Activated T-cell treated with anti-CD3 and anti-CD28 coated beads, Interleukin-2, amount 50 U/mL, for 4 hours (primary cell): ENCODE results near the gene COPE. TPM values are rescaled to one million over a fixed set of nuclear protein-coding genes. Genes with fewer than 3 reads are reported as not detected.

Source experiments
- ATAC-seq, 2 donors: fragments of 200-7000 bp; cut with Tn5 transposase; one replicate each; pipeline ENCODE4 v1.10.0; 2021
- DNase-seq: peaks from one replicate; pipeline ENCODE4 v3.0.0-alpha.2; 2020
- H3K27me3 Mint-ChIP-seq: one replicate; pipeline ENCODE4 v1.8.0; 2021; ENCODE audit warnings: low read depth, mixed read lengths
- H3K36me3 Mint-ChIP-seq: one replicate; pipeline ENCODE4 v1.8.0; 2022; ENCODE audit warnings: mixed read lengths; ENCODE audit not compliant: insufficient read depth
- H3K4me1 Mint-ChIP-seq: one replicate; pipeline ENCODE4 v1.8.0; 2021; ENCODE audit warnings: low read depth, mixed read lengths
- H3K4me3 Mint-ChIP-seq: one replicate; pipeline ENCODE4 v1.8.0; 2021; ENCODE audit warnings: mild to moderate bottlenecking, moderate library complexity, mixed read lengths
- H3K9me3 Mint-ChIP-seq: one replicate; pipeline ENCODE4 v1.8.0; 2021; ENCODE audit warnings: mixed read lengths
- total RNA-seq, 3 donors: library from RNA; stranded (reverse); gene quantifications; one replicate each; pipeline ENCODE4 v1.2.1, GENCODE V29; 2021

The COPE gene
- total RNA-seq, 3 donors from 2014 or later = 258 to 293 (median 270) TPM

GRCh38 chr19:18878858-18879578, 40.2 kb downstream of the COPE start:
- Mint-ChIP-seq H3K4me3 (no peak overlapping the region), H3K9me3 (no peaks in the 10 kb centered on the region), H3K27me3 (peaks cover 2% of the 10 kb centered on the region), H3K36me3 (no peaks in the 10 kb centered on the region), H3K4me1 (no peaks in the 10 kb centered on the region)
- DNase-seq (no peak), ATAC-seq (no peak)

- Mint-ChIP-seq H3K36me3 (no peaks in the 10 kb centered on the region), H3K27me3 (peaks cover under 1% of the 10 kb centered on the region), H3K4me3 (no peak overlapping the region), H3K4me1 (no peaks in the 10 kb centered on the region), H3K9me3 (no peaks in the 10 kb centered on the region)
- ATAC-seq (no peak), DNase-seq (no peak)
These were observed 41.0 kb downstream of the COPE start for GRCh38 chr19:18878058-18878797.

- Mint-ChIP-seq H3K9me3 (no peaks in the 10 kb centered on the region), H3K4me1 (peaks cover 2% of the 10 kb centered on the region), H3K36me3 (no peaks in the 10 kb centered on the region), H3K4me3 (no peak overlapping the region), H3K27me3 (no peaks in the 10 kb centered on the region)
- no peak for ATAC-seq
- DNase-seq = no peak
These were observed 42.3 kb downstream of the COPE start for GRCh38 chr19:18876865-18877264.

GRCh38 chr19:18875726-18876125, 43.5 kb downstream of the COPE start:
- ATAC-seq (no peak), DNase-seq (no peak)
- Mint-ChIP-seq H3K4me1 (peaks cover 9% of the 10 kb centered on the region), H3K36me3 (peaks cover 3% of the 10 kb centered on the region), H3K4me3 (no peak overlapping the region), H3K9me3 (no peaks in the 10 kb centered on the region), H3K27me3 (peaks cover 2% of the 10 kb centered on the region)

- Mint-ChIP-seq H3K36me3 (peaks cover 14% of the 10 kb centered on the region), H3K4me1 (peaks cover 9% of the 10 kb centered on the region), H3K27me3 (peaks cover 2% of the 10 kb centered on the region), H3K9me3 (no peaks in the 10 kb centered on the region), H3K4me3 (no peak overlapping the region)
- DNase-seq = no peak
- ATAC-seq = no peak
These were observed 47.6 kb downstream of the COPE start for GRCh38 chr19:18871543-18871942.

DNA sequence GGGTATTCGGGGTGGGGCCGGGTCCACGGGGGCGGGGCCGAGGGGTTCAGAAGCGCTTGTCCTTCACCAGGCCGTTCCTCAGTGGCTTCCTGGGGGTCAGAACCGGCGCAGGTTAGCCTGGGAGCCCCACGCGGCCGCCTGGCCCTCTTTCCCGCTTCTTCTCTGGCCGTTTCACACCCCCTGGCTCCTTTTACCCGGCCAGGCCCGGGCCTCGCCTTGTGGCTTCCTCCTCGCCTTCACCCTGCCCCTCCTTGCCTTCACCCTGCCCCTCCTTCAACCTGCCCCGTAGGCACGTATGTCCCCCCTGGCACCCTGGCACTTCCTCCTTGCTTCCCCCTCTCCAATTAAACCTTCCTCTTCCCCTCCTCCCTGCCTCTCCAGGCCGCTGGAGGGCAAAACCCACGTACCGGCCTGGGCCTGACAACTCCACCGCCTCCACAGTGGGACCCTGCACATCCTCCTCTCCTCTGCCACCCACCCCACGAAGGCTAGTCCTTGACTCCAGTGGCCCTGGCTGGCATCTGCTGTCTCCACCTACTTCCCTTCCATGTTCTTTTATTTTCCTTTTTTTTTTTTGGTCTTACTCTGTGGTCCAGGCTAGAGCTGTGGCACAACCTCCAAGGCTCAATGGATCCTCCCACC, 48.5 kb downstream of the COPE start:
- ATAC-seq = no peak
- Mint-ChIP-seq H3K36me3 (peaks cover 21% of the 10 kb centered on the region), H3K4me1 (peaks cover 9% of the 10 kb centered on the region)

DNA sequence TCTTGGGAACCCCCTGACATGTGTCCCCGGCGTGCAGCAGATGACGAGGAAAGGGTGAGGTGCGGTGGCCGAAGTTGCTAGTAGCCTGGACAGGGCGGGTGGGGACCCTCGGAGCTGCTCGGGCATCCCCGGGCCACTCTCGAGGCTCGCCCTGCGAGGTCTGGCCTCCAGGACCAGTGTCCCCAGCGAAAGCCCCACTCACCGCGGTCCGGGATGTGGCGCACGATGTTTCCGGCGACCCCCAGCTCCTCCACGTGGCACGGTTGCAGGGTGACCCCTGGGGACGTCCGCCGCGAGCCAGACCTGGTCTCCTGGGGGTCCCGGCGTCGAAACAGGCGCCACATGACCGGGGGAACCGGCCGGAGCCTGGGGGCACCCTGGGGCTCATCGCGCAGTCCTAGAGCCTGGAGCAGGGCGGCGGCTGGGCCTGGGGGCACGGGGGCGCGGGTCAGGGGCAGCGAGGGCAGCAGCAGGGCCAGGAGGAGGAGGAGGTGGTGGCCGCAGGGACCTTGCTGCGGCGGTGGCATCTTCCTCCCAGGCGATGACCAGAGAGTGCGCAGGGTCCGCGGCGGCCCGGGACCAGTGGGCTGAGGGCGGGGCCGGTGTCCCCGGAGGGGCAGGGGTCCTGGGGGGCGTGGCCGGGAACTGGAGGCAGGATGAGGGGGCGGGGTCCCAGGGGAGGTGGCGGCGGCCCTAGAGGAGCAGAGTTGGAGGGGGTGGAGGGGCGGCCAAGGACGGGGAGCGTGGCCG, 49.2 kb downstream of the COPE start:
- H3K36me3 Mint-ChIP-seq = peaks cover 21% of the 10 kb centered on the region
- DNase-seq (no peak), ATAC-seq (no peak)
- no peak overlapping the region for H3K4me3 Mint-ChIP-seq
- H3K9me3 Mint-ChIP-seq = no peaks in the 10 kb centered on the region
- H3K27me3 Mint-ChIP-seq = peaks cover 2% of the 10 kb centered on the region
- peaks cover 9% of the 10 kb centered on the region for H3K4me1 Mint-ChIP-seq

More for the DNA sequence above, 48.5 kb downstream of the COPE start:
- H3K9me3 Mint-ChIP-seq = no peaks in the 10 kb centered on the region
- H3K27me3 Mint-ChIP-seq = peaks cover 2% of the 10 kb centered on the region
- no peak for DNase-seq
- H3K4me3 Mint-ChIP-seq = no peak overlapping the region

- ATAC-seq (no peak), DNase-seq (no peak)
- Mint-ChIP-seq H3K4me3 (no peak overlapping the region), H3K9me3 (no peaks in the 10 kb centered on the region), H3K27me3 (peaks cover 2% of the 10 kb centered on the region), H3K36me3 (peaks cover 24% of the 10 kb centered on the region), H3K4me1 (peaks cover 9% of the 10 kb centered on the region)
These were observed 50.1 kb downstream of the COPE start for GRCh38 chr19:18869023-18869618.

DNA sequence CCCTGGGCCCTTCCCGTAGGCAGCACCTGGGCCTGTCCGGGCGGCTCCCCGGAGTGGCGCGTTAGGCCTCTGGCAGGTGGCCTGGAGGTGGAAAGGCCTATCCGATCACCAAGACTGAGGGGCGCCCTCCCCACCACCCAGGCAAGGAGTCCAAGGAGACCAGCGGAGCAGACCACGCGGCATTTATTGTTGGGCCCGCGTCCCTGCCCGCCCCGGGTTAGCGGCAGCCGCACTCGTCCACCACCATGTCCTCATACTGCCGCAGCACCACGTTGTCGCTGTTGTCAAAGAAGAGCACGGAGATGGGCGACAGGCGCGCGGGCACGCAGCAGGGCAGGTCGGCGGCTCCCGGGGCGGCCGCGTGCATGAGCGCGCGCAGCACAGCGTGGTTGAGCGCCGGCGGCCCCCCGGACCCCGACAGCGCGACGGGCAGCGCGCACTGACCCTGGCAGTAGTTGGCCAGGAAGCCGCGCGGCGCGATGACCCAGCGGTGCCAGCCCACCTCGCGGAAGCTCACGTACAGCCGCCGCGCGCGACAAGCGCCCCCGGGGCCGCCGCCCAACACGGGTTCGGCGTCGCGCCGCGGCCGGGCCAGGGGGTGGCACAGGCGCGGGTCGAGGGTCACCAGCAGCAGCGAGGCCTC, 50.7 kb downstream of the COPE start:
- H3K36me3 Mint-ChIP-seq = peaks cover 28% of the 10 kb centered on the region
- ATAC-seq (no peak), DNase-seq (no peak)
- no peaks in the 10 kb centered on the region for H3K9me3 Mint-ChIP-seq
- H3K4me1 Mint-ChIP-seq = peaks cover 9% of the 10 kb centered on the region
- H3K4me3 Mint-ChIP-seq = no peak overlapping the region
- H3K27me3 Mint-ChIP-seq = peaks cover 2% of the 10 kb centered on the region

DNA sequence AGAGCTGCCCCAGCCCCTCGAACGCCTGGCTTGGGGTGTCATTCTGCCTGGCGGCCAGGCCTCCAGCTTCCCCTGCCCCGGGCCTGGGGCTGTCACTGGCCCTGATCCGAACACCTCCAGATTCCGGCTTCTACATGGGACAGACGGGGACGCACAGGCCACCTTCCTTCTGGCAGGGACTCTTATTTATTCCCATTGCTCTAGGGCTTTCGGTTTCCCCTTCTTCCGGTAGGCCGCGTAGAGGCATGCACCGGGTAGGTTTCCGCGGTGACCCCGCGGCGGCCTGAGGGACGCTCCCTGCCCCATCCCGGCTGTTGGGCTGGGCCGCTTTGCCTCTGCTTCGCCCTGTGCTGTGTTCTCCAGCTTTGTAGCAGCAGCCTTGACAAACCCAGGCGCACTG, 51.4 kb downstream of the COPE start:
- Mint-ChIP-seq H3K9me3 (no peaks in the 10 kb centered on the region), H3K4me3 (no peak overlapping the region), H3K36me3 (peaks cover 28% of the 10 kb centered on the region), H3K4me1 (peaks cover 9% of the 10 kb centered on the region), H3K27me3 (peaks cover 2% of the 10 kb centered on the region)
- DNase-seq (no peak), ATAC-seq (no peak)

DNA sequence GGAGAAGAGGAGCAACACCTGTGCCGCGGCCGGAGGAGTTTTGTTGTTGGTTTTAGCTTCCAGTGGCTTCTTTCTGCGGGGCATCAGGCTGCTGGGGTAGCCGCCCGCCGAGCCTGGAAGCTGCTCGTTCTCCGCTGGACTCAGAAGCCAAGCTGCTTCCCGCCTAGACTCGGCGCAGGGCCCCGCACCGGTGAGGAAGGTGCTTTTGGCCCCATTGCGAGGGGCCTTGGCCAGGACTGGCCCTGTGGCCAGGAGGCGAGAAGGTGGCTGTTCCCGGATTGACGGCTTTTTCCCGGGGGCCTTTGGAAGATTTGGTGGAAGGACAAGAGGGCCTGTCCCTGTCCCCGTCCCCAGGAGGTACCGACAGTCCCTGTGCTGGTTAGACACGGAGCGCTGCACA, 52.0 kb downstream of the COPE start:
- H3K9me3 Mint-ChIP-seq = no peaks in the 10 kb centered on the region
- H3K27me3 Mint-ChIP-seq = peaks cover 2% of the 10 kb centered on the region
- H3K36me3 Mint-ChIP-seq = peaks cover 32% of the 10 kb centered on the region
- DNase-seq = no peak
- no peak for ATAC-seq
- H3K4me1 Mint-ChIP-seq = peaks cover 9% of the 10 kb centered on the region
- no peak overlapping the region for H3K4me3 Mint-ChIP-seq

GRCh38 chr19:18866800-18867123, 52.4 kb downstream of the COPE start:
- DNase-seq = no peak
- Mint-ChIP-seq H3K36me3 (peaks cover 32% of the 10 kb centered on the region), H3K9me3 (no peaks in the 10 kb centered on the region), H3K4me3 (no peak overlapping the region), H3K27me3 (peaks cover 2% of the 10 kb centered on the region), H3K4me1 (peaks cover 6% of the 10 kb centered on the region)
- ATAC-seq = no peak

GRCh38 chr19:18865973-18866799, 53.0 kb downstream of the COPE start:
- no peak overlapping the region for H3K4me3 Mint-ChIP-seq
- DNase-seq (peak; percentile 49), ATAC-seq (peak; percentile 87 to 89)
- H3K36me3 Mint-ChIP-seq = peaks cover 33% of the 10 kb centered on the region
- peaks cover 3% of the 10 kb centered on the region for H3K4me1 Mint-ChIP-seq
- no peaks in the 10 kb centered on the region for H3K27me3 Mint-ChIP-seq
- no peaks in the 10 kb centered on the region for H3K9me3 Mint-ChIP-seq
